Heart left ventricle (tissue), 16 donors: ENCODE results near the gene MC1R. TPM values are rescaled to one million over a fixed set of nuclear protein-coding genes. Genes with fewer than 3 reads are reported as not detected.

Source experiments
- ATAC-seq, 4 donors: fragments of 200-7000 bp; cut with Tn5 transposase; one replicate each; pipeline ENCODE4 v1.9.1; 2020 to 2022; ENCODE audit warnings: moderate library complexity in 4 of 4, mild to moderate bottlenecking in 3 of 4, moderate number of reproducible peaks in 1 of 4
- DNase-seq, 5 donors: peaks; one replicate each; pipeline ENCODE4 v3.0.0-alpha.2; 2020
- H3K27ac ChIP-seq, 12 donors: fragments of 200-600 bp; sonication (generic) in 4 of 12; one replicate each; pipeline versions ENCODE4 v1.5.0 to v1.8.0; 2016 to 2022; ENCODE audit warnings: mild to moderate bottlenecking in 2 of 12
- H3K27me3 ChIP-seq, 9 donors: fragments of 200-600 bp; sonication (generic) in 2 of 9; one replicate each; pipeline versions ENCODE4 v1.5.1 to v1.8.0; 2016 to 2022; ENCODE audit warnings: mild to moderate bottlenecking in 3 of 9
- H3K36me3 ChIP-seq, 9 donors: fragments of 200-600 bp; sonication (generic) in 2 of 9; one replicate each; pipeline versions ENCODE4 v1.5.0 to v1.8.0; 2018 to 2022; ENCODE audit warnings: mild to moderate bottlenecking in 2 of 9
- H3K4me1 ChIP-seq, 12 donors: fragments of 200-600 bp; sonication (generic) in 4 of 12; one replicate each; pipeline versions ENCODE4 v1.5.0 to v1.8.0; 2016 to 2022; ENCODE audit warnings: mild to moderate bottlenecking in 3 of 12
- H3K4me3 ChIP-seq, 12 donors: fragments of 200-600 bp; sonication (generic) in 4 of 12; one replicate each; pipeline versions ENCODE4 v1.5.0 to v1.8.0; 2017 to 2022; ENCODE audit warnings: mild to moderate bottlenecking in 9 of 12, moderate library complexity in 4 of 12
- H3K9me3 ChIP-seq, 12 donors: fragments of 200-600 bp; sonication (generic) in 4 of 12; one replicate each; pipeline versions ENCODE4 v1.5.0 to v1.8.0; 2016 to 2022; ENCODE audit warnings: mild to moderate bottlenecking in 1 of 12
- POLR2A ChIP-seq, 2 donors: fragments of 450-650 bp; IDR thresholded peaks; one replicate each; pipeline ENCODE4 v1.6.1; 2017; ENCODE audit warnings: antibody characterized with exemption in 2 of 2, mild to moderate bottlenecking in 2 of 2, moderate library complexity in 2 of 2
- WGBS, 4 donors: extraction: QIAGEN DNeasy Blood & Tissue Kit in 2 of 4; methylation state at CpG; one replicate each; pipeline versions ENCODE4 v1.1.5 to v1.1.7; 2013 to 2018; 5-methylcytosine and 5-hydroxymethylcytosine counted together
- intact Hi-C, 10 donors: fragments of 100-400 bp; cut with DNase I; formaldehyde crosslinking; loops; one replicate each; pipeline versions ENCODE4 v1.11.1 to v1.14.2; 2022
- polyA plus RNA-seq, 2 donors: library from polyadenylated mRNA; stranded (reverse); fragments of 200-250 nt; gene quantifications; one replicate each; pipeline ENCODE4 v1.2.3, GENCODE V29; 2013
- total RNA-seq, 9 donors: library from RNA; depleted of rRNA in 2 of 9; stranded (reverse); fragments of >200 nt in 2 of 9; fragmentation: NEBNext Ultra II Directional in 3 of 9; extraction: Animal tissue kit (Norgen Biotek cat#: 25700) in 3 of 9; gene quantifications; one replicate each; pipeline versions ENCODE4 v1.1.0 to v1.2.4, GENCODE V29; 2016 to 2023
- TF ChIP-seq, protein P1 (sequence below), 12 donors: fragments of 200-600 bp; sonication (generic) in 4 of 12; IDR thresholded peaks; one replicate each; pipeline versions ENCODE4 v1.5.0 to v1.8.0; 2018 to 2022; ENCODE audit warnings: antibody characterized with exemption in 12 of 12, mild to moderate bottlenecking in 5 of 12
- donor health status: ischemic (EF 13 %, LVEDD 7.1; RV severe dilation, severe dysfunction).
- donor health status: healthy with polysubstance abuse.
- donor health status: DM: no; HTN: yes; CAD: no.
- donor health status: DM: no; HTN: no; CAD: no.
- donor health status: ischemic (EF 25% LVEDD 6.9; RV normal size, moderate dysfunction).
- donor health status: ischemic (EF 25% LVEDD 5.7; RV mildly dilated, moderate dysfunction).
- donor health status: healthy.
- donor health status: DM: yes; HTN: yes; CAD: no.
- donor health status: ischemic (EF 35%, LVEDD 5.7; RV mildly dilated, moderate dysfunction).
- donor health status: nonischemic (EF 11% LVEDD 7.7; RV severe dilation, severe dysfunction).
- donor health status: DM: yes; HTN: yes; CAD: no.
- donor health status: PGD.
- donor health status: ischemic (EF 29% LVEDD 5.4; RV normal size, mild dysfunction).
- donor health status: nonischemic (EF 23%, LVEDD 6.1; RV moderate dilation, normal function).

Gene MC1R
- total and polyA plus RNA-seq, 11 donors: 0.42 to 2.1 (median 1.3) TPM

DNA sequence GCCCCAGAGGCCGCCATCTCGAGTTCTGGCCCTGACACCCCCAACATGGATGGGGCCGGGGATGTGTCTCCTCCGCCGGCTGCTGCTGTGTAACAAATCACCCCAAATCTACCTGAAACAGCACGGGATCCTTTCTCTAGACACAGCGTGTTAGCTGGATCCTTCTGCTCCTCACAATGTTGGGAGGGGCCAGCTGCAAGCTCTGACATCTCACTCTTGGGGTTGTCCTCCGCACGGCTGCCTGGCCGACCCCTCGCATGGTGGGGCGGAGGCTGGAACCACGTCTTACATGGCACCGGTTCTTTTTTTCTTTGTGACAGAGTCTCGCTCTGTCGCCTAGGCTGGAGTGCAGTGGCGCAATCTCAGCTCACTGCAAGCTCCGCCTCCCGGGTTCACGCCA, 18.3 kb downstream of the MC1R start:
- H3K4me3 ChIP-seq: no peak overlapping the region
- TF ChIP-seq POLR2A (IDR thresholded peaks at IDR 0.05): no peak
- TF ChIP-seq, protein P1, sequence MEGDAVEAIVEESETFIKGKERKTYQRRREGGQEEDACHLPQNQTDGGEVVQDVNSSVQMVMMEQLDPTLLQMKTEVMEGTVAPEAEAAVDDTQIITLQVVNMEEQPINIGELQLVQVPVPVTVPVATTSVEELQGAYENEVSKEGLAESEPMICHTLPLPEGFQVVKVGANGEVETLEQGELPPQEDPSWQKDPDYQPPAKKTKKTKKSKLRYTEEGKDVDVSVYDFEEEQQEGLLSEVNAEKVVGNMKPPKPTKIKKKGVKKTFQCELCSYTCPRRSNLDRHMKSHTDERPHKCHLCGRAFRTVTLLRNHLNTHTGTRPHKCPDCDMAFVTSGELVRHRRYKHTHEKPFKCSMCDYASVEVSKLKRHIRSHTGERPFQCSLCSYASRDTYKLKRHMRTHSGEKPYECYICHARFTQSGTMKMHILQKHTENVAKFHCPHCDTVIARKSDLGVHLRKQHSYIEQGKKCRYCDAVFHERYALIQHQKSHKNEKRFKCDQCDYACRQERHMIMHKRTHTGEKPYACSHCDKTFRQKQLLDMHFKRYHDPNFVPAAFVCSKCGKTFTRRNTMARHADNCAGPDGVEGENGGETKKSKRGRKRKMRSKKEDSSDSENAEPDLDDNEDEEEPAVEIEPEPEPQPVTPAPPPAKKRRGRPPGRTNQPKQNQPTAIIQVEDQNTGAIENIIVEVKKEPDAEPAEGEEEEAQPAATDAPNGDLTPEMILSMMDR (IDR thresholded peaks at IDR 0.05): no peak
- H3K4me1 ChIP-seq: no peaks in the 10 kb centered on the region
- no peaks in the 10 kb centered on the region for H3K9me3 ChIP-seq
- peak in 1 of 4 donors; percentile 19 for ATAC-seq
- WGBS, 4 donors: 93 to 98% (median 96%) methylated on average over 20 of the region's 20 CpGs
- H3K27ac ChIP-seq: no peak overlapping the region
- intact Hi-C loops: no loop called here
- H3K27me3 ChIP-seq: no peaks in the 10 kb centered on the region
- DNase-seq: peak in 1 of 5 donors; percentile 35
- no peaks in the 10 kb centered on the region for H3K36me3 ChIP-seq

DNA sequence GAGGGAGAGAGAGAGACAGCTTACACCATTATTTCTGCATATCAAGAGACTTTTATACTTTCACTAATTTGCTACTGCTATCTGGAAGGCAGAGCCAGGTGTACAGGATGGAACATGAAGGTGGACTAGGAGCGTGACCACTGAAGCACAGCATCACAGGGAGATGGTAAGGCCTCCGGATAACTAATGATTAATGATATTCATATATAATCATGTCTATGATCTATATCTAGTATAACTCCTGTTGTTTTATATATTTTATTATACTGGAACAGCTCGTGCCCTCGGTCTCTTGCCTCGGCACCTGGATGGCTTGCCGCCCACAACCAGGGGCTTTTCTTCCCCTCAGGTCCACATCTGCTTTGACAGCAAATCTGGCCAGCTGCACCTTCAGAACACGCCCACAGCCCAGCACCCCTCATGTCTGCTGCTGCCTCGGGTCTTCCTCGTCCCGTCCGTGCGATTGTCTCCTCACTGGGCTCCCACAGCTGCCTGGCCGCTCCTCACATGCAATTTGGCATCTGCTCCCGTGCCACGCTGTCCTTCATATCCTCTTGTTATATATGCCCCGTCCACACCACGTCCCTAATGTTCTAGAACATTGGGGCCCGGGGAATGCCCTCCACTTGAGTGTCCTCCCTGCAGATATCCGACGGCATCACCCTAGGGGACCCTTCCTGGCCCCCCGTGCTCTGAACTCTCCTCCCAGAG, 19.7 kb downstream of the MC1R start:
- DNase-seq: peak in 1 of 5 donors; percentile 33
- Histone ChIP-seq H3K27ac (no peak overlapping the region), H3K4me3 (no peak overlapping the region), H3K27me3 (peaks cover 0 to 3% (median 0%) of the 10 kb centered on the region in 9 donors), H3K9me3 (no peaks in the 10 kb centered on the region), H3K4me1 (no peaks in the 10 kb centered on the region), H3K36me3 (no peaks in the 10 kb centered on the region)
- intact Hi-C loops: no loop called here
- no peak for ATAC-seq
- TF ChIP-seq, protein P1 (IDR thresholded peaks at IDR 0.05): no peak
- no peak for TF ChIP-seq POLR2A (IDR thresholded peaks at IDR 0.05)
- 76 to 82% (median 80%) methylated on average over 21 of the region's 21 CpGs for WGBS, 4 donors

DNA sequence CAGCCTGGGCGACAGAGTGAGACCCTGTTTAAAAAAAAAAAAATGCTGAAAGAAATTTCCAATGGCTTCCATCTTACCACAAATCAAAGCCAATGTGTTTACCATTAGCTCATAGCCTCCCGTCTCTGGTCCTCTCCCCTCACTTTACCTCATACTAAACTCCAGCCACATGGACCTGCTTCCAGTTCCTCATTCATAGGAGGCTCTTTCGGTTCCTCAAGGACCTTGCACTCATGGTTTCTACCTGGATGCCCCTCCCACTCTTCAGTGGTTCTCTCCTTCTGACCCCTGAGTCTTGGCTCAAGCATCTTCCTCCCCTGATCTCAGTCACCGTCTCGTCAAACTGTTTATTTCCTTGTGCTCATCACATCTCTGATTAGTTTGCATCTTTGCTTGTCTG, 26.1 kb downstream of the MC1R start:
- Histone ChIP-seq H3K27me3 (peaks cover 0 to 15% (median 0%) of the 10 kb centered on the region in 9 donors), H3K4me3 (no peak overlapping the region), H3K4me1 (peaks cover 0 to 19% (median 14%) of the 10 kb centered on the region in 12 donors), H3K36me3 (no peaks in the 10 kb centered on the region), H3K9me3 (no peaks in the 10 kb centered on the region), H3K27ac (no peak overlapping the region)
- TF ChIP-seq, protein P1 (IDR thresholded peaks at IDR 0.05): no peak
- TF ChIP-seq POLR2A (IDR thresholded peaks at IDR 0.05): no peak
- DNase-seq: peak in 1 of 5 donors; percentile 3
- 74 to 79% (median 76%) methylated on average over 5 of the region's 5 CpGs for WGBS, 4 donors
- intact Hi-C loops: no loop called here
- no peak for ATAC-seq

DNA sequence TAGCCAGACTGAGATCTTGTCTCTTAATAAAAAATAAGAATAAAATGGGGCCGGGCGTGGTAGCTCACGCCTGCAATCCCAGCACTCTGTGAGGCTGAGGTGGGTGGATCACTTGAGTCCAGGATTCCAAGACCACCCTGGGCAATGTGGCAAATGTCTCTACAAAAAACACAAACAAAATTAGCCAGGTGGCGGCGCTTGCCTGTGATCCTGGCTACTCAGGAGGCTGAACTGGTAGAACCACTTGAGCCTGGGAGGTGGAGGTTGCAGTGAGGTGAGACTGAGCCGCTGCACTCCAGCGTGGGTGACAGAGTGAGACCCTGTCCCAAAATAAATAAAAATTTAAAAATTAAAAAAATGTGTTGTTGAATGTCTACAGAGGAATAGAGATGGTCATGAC, 27.0 kb downstream of the MC1R start:
- 68 to 76% (median 73%) methylated on average over 7 of the region's 7 CpGs for WGBS, 4 donors
- ATAC-seq: no peak
- no peaks in the 10 kb centered on the region for H3K36me3 ChIP-seq
- intact Hi-C loops: no loop called here
- peaks cover 0 to 15% (median 0%) of the 10 kb centered on the region in 9 donors for H3K27me3 ChIP-seq
- TF ChIP-seq, protein P1 (IDR thresholded peaks at IDR 0.05): no peak
- no peak for TF ChIP-seq POLR2A (IDR thresholded peaks at IDR 0.05)
- no peak overlapping the region for H3K27ac ChIP-seq
- no peak overlapping the region for H3K4me3 ChIP-seq
- H3K9me3 ChIP-seq: no peaks in the 10 kb centered on the region
- DNase-seq: no peak
- H3K4me1 ChIP-seq: peaks cover 0 to 21% (median 14%) of the 10 kb centered on the region in 12 donors
